HepG2 (cell line): ENCODE data around the gene ARMH3. TPM values are rescaled to one million over a fixed set of nuclear protein-coding genes. Genes with fewer than 3 reads are reported as not detected.

Source experiments
- GRHL1 ChIP-seq: sonication (generic); formaldehyde crosslinking; conservative IDR thresholded peaks from 2 replicates; pipeline ENCODE4 v1.8.0; 2022; ENCODE audit warnings: missing genetic modification reagents
- HOXA3 ChIP-seq: sonication (generic); formaldehyde crosslinking; IDR thresholded peaks from 2 replicates; pipeline ENCODE4 v1.5.0; 2020; ENCODE audit warnings: missing genetic modification reagents
- KDM5B ChIP-seq: sonication (generic); formaldehyde crosslinking; IDR thresholded peaks from 2 replicates; pipeline ENCODE4 v1.4.0; 2020; ENCODE audit warnings: missing genetic modification reagents, mild to moderate bottlenecking, borderline replicate concordance
- KLF9 ChIP-seq: IDR thresholded peaks from 2 replicates; pipeline ENCODE4 v1.6.1; 2016; ENCODE audit warnings: low read depth
- MTA1 ChIP-seq: sonication (generic); formaldehyde crosslinking; IDR thresholded peaks from 2 replicates; pipeline ENCODE4 v1.4.0; 2020; ENCODE audit warnings: missing genetic modification reagents, mild to moderate bottlenecking, borderline replicate concordance
- MXD4 ChIP-seq: IDR thresholded peaks from 2 replicates; pipeline ENCODE4 v1.6.1; 2016; ENCODE audit warnings: mild to moderate bottlenecking, missing biosample characterization, missing genetic modification reagents
- NFIB ChIP-seq: sonication (generic); formaldehyde crosslinking; IDR thresholded peaks from 2 replicates; pipeline ENCODE4 v1.9.0; 2021; ENCODE audit warnings: missing genetic modification reagents, mild to moderate bottlenecking, borderline replicate concordance
- PHF5A ChIP-seq: IDR thresholded peaks from one replicate; pipeline ENCODE4 v1.6.1; 2018; ENCODE audit warnings: low read depth, missing genetic modification reagents; ENCODE audit not compliant: unreplicated experiment
- PREB ChIP-seq: sonication (generic); formaldehyde crosslinking; IDR thresholded peaks from 2 replicates; pipeline ENCODE4 v1.4.0; 2020; ENCODE audit warnings: missing genetic modification reagents
- RARG ChIP-seq: sonication (generic); formaldehyde crosslinking; IDR thresholded peaks from 2 replicates; pipeline ENCODE4 v1.4.0; 2020; ENCODE audit warnings: low read depth, mild to moderate bottlenecking, missing genetic modification reagents
- RBFOX2 ChIP-seq: fragments of 200-400 bp; formaldehyde crosslinking; IDR thresholded peaks from 2 replicates; pipeline ENCODE4 v1.6.1; 2017; ENCODE audit warnings: low read depth, mild to moderate bottlenecking, low read length
- WIZ ChIP-seq: sonication (generic); formaldehyde crosslinking; IDR thresholded peaks from 2 replicates; pipeline ENCODE4 v1.5.1; 2020; ENCODE audit warnings: mild to moderate bottlenecking, missing genetic modification reagents
- ZBTB14 ChIP-seq: sonication (generic); formaldehyde crosslinking; IDR thresholded peaks from 2 replicates; pipeline ENCODE4 v1.4.0; 2020; ENCODE audit warnings: missing genetic modification reagents
- ZC3H4 ChIP-seq: sonication (generic); formaldehyde crosslinking; IDR thresholded peaks from 2 replicates; pipeline ENCODE4 v1.4.0; 2020; ENCODE audit warnings: missing genetic modification reagents, borderline replicate concordance
- ZNF256 ChIP-seq: sonication (generic); formaldehyde crosslinking; conservative IDR thresholded peaks from 2 replicates; pipeline ENCODE4 v1.4.0; 2020; ENCODE audit warnings: missing genetic modification reagents
- ZNF335 ChIP-seq: sonication (generic); formaldehyde crosslinking; IDR thresholded peaks from 2 replicates; pipeline ENCODE4 v1.4.0; 2020; ENCODE audit warnings: missing genetic modification reagents
- ZNF557 ChIP-seq: sonication (generic); formaldehyde crosslinking; IDR thresholded peaks from 2 replicates; pipeline ENCODE4 v1.4.0; 2020; ENCODE audit warnings: missing genetic modification reagents
- ZNF564 ChIP-seq: sonication (generic); formaldehyde crosslinking; IDR thresholded peaks from 2 replicates; pipeline ENCODE4 v1.8.1; 2023; ENCODE audit warnings: mild to moderate bottlenecking, missing genetic modification reagents
- ZNF737 ChIP-seq: sonication (generic); formaldehyde crosslinking; IDR thresholded peaks from 2 replicates; pipeline ENCODE4 v1.5.0; 2020; ENCODE audit warnings: missing genetic modification reagents, mild to moderate bottlenecking, borderline replicate concordance
- polyA plus RNA-seq, 8 experiments: library from polyadenylated mRNA; depleted of rRNA in 3 of 8; stranded (reverse) in 7 of 8; unstranded in 1 of 8; fragments of >200 nt; fragmentation: Illumina TruSeq in 4 of 8; extraction: Trizol in 4 of 8; gene quantifications; 2 replicates each; pipeline versions ENCODE4 v1.2.1 to v1.2.3, GENCODE V29; 2011 to 2016; ENCODE audit warnings: low read depth in 4 of 8, missing spikeins in 1 of 8, mixed read lengths in 1 of 8; ENCODE audit not compliant: insufficient read depth in 1 of 8
- total RNA-seq, 5 experiments: library from RNA; depleted of rRNA; stranded (reverse); fragments of >200 nt; fragmentation: Illumina TruSeq; extraction: Trizol; gene quantifications; 2 replicates each; pipeline ENCODE4 v1.2.3, GENCODE V29; 2016; ENCODE audit warnings: low read depth in 1 of 5

Gene ARMH3
- total and polyA plus RNA-seq, 2 of the 13 experiments (the other 11 are each of a cell fraction or from before 2014, with no cell fraction given), result 8.4 to 16.9 TPM

GRCh38 chr10:101840741-101841453 is 215.1 kb downstream of the ARMH3 start (continued):
- 0 out of 2 replicates have a peak, but pooled peaks have one; percentile 41 for TF ChIP-seq ZNF256
- TF ChIP-seq ZBTB14, result 0 out of 2 replicates have a peak, but pooled peaks have one; percentile 25
- TF ChIP-seq MTA1 (CRISPR knock-in tag), result peak; percentile 53; the same call in 1 of the 2 replicates
- no peak for TF ChIP-seq ZNF564
- no peak for TF ChIP-seq RARG (CRISPR knock-in tag)
- no peak for TF ChIP-seq GRHL1
- TF ChIP-seq ZNF335 (CRISPR knock-in tag), result 0 out of 2 replicates have a peak, but pooled peaks have one; percentile 42
- TF ChIP-seq ZNF557 (CRISPR knock-in tag), result peak; percentile 46; the same call in 1 of the 2 replicates
- TF ChIP-seq HOXA3 (CRISPR knock-in tag), result 0 out of 2 replicates have a peak, but pooled peaks have one; percentile 31
- no peak for TF ChIP-seq ZC3H4 (CRISPR knock-in tag)
- TF ChIP-seq RBFOX2, result no peak
- TF ChIP-seq MXD4 (CRISPR knock-in tag), result no peak
- no peak for TF ChIP-seq ZNF737
- no peak for TF ChIP-seq NFIB
- TF ChIP-seq KLF9, result no peak
- TF ChIP-seq PREB (CRISPR knock-in tag), result no peak
- no peak for TF ChIP-seq PHF5A
- no peak for TF ChIP-seq KDM5B (CRISPR knock-in tag)
- TF ChIP-seq WIZ (CRISPR knock-in tag), result 0 out of 2 replicates have a peak, but pooled peaks have one; percentile 31
